Measurements from ENCODE around the gene PLPPR1. TPM values are rescaled to one million over a fixed set of nuclear protein-coding genes. Genes with fewer than 3 reads are reported as not detected.

PLPPR1 gene
- total RNA-seq, 1 donor from 2014 or later = 3.2 TPM

GRCh38 chr9:101366038-101366756 lies 337.7 kb downstream of the PLPPR1 start:
- no peak overlapping the region for H3K9ac ChIP-seq
- H3K27me3 ChIP-seq = no peaks in the 10 kb centered on the region
- H3K4me3 Mint-ChIP-seq = no peak overlapping the region
- no peak overlapping the region for H3K27ac ChIP-seq
- DNase-seq (ENCODE audit: low spot score) = no peak
- H3F3A ChIP-seq (ENCODE audit: low read depth) = no peaks in the 10 kb centered on the region
- H3K9me3 Mint-ChIP-seq = no peaks in the 10 kb centered on the region
- no peaks in the 10 kb centered on the region for H3K36me3 ChIP-seq
- no peak overlapping the region for H2AFZ ChIP-seq (replicated peaks)
- no peaks in the 10 kb centered on the region for H3K27me3 Mint-ChIP-seq (ENCODE audit: insufficient read depth, low read depth)
- H3K36me3 Mint-ChIP-seq = no peaks in the 10 kb centered on the region
- H3K4me1 Mint-ChIP-seq = no peaks in the 10 kb centered on the region
- no peak overlapping the region for H3K4me2 ChIP-seq
- H3K9me3 ChIP-seq (ENCODE audit: low read depth) = no peaks in the 10 kb centered on the region
- no peaks in the 10 kb centered on the region for H3K4me1 ChIP-seq
- H3K27ac Mint-ChIP-seq = no peak overlapping the region
- no peak overlapping the region for H3K4me3 ChIP-seq
- TF ChIP-seq CTCF (IDR thresholded peaks at IDR 0.05) (no peak), EZH2 (IDR thresholded peaks at IDR 0.05) (no peak), EZH2phosphoT487 (IDR thresholded peaks at IDR 0.05) (no peak)
- no peaks in the 10 kb centered on the region for H3K79me2 ChIP-seq (ENCODE audit: low read depth)
- no peaks in the 10 kb centered on the region for H4K20me1 ChIP-seq (ENCODE audit: low read depth)

DNA sequence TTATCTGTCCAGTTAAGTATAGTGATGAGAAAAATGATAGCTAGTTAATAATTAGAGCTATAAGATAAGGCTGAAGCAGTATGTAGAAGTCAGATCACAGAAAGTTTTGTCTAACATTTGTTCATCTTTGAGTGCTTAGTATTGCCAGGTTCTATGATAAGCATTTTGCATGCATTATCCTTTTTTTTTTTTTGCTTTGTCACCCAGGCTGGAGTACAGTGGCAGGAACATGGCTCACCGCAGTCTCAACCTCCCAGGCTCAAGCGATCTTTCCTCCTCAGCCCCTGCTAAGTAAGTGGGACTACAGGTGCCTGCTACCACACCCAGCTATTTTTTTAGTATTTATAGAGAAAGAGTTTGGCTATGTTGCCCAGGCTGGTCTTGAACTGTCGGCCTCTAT lies 338.8 kb downstream of the PLPPR1 start:
- TF ChIP-seq EZH2 (IDR thresholded peaks at IDR 0.05) (no peak), EZH2phosphoT487 (IDR thresholded peaks at IDR 0.05) (no peak), CTCF (IDR thresholded peaks at IDR 0.05) (no peak)
- H3K4me3 Mint-ChIP-seq = no peak overlapping the region
- no peaks in the 10 kb centered on the region for H3K9me3 ChIP-seq (ENCODE audit: low read depth)
- no peaks in the 10 kb centered on the region for H3K36me3 Mint-ChIP-seq
- H2AFZ ChIP-seq (replicated peaks) = no peak overlapping the region
- H3K9ac ChIP-seq = no peak overlapping the region
- DNase-seq (ENCODE audit: low spot score) = no peak
- H3F3A ChIP-seq (ENCODE audit: low read depth) = no peaks in the 10 kb centered on the region
- no peak overlapping the region for H3K4me3 ChIP-seq
- H3K4me1 ChIP-seq = no peaks in the 10 kb centered on the region
- H3K36me3 ChIP-seq = no peaks in the 10 kb centered on the region
- H3K27me3 ChIP-seq = no peaks in the 10 kb centered on the region
- no peaks in the 10 kb centered on the region for H4K20me1 ChIP-seq (ENCODE audit: low read depth)
- H3K79me2 ChIP-seq (ENCODE audit: low read depth) = no peaks in the 10 kb centered on the region
- no peak overlapping the region for H3K27ac Mint-ChIP-seq
- H3K27ac ChIP-seq = no peak overlapping the region
- no peak overlapping the region for H3K4me2 ChIP-seq
- H3K4me1 Mint-ChIP-seq = no peaks in the 10 kb centered on the region
- H3K9me3 Mint-ChIP-seq = no peaks in the 10 kb centered on the region
- H3K27me3 Mint-ChIP-seq (ENCODE audit: insufficient read depth, low read depth) = no peaks in the 10 kb centered on the region

GRCh38 chr9:101369286-101369685 lies 340.8 kb downstream of the PLPPR1 start:
- H3K4me1 ChIP-seq = no peaks in the 10 kb centered on the region
- Mint-ChIP-seq H3K36me3 (no peaks in the 10 kb centered on the region), H3K27ac (no peak overlapping the region), H3K4me1 (no peaks in the 10 kb centered on the region), H3K4me3 (no peak overlapping the region), H3K9me3 (no peaks in the 10 kb centered on the region), H3K27me3 (ENCODE audit: insufficient read depth, low read depth) (no peaks in the 10 kb centered on the region)
- H3K36me3 ChIP-seq = no peaks in the 10 kb centered on the region
- no peak overlapping the region for H3K4me2 ChIP-seq
- no peaks in the 10 kb centered on the region for H3F3A ChIP-seq (ENCODE audit: low read depth)
- TF ChIP-seq EZH2phosphoT487 (IDR thresholded peaks at IDR 0.05) = no peak
- no peak for TF ChIP-seq EZH2 (IDR thresholded peaks at IDR 0.05)
- no peak for TF ChIP-seq CTCF (IDR thresholded peaks at IDR 0.05)
- H3K9me3 ChIP-seq (ENCODE audit: low read depth) = no peaks in the 10 kb centered on the region
- no peaks in the 10 kb centered on the region for H3K79me2 ChIP-seq (ENCODE audit: low read depth)
- no peak for DNase-seq (ENCODE audit: low spot score)
- no peak overlapping the region for H3K27ac ChIP-seq
- H4K20me1 ChIP-seq (ENCODE audit: low read depth) = no peaks in the 10 kb centered on the region
- no peak overlapping the region for H3K4me3 ChIP-seq
- H3K9ac ChIP-seq = no peak overlapping the region
- H2AFZ ChIP-seq (replicated peaks) = no peak overlapping the region
- H3K27me3 ChIP-seq = no peaks in the 10 kb centered on the region

Data from neural progenitor cell (in vitro differentiated cells).